ENCODE data around the gene NRDC. TPM values are rescaled to one million over a fixed set of nuclear protein-coding genes. Genes with fewer than 3 reads are reported as not detected.

Gene NRDC
- total and polyA plus RNA-seq, 2 of the 8 experiments (the other 6 are each of a cell fraction or from before 2014, with no cell fraction given): 70.2 to 182 TPM

DNA sequence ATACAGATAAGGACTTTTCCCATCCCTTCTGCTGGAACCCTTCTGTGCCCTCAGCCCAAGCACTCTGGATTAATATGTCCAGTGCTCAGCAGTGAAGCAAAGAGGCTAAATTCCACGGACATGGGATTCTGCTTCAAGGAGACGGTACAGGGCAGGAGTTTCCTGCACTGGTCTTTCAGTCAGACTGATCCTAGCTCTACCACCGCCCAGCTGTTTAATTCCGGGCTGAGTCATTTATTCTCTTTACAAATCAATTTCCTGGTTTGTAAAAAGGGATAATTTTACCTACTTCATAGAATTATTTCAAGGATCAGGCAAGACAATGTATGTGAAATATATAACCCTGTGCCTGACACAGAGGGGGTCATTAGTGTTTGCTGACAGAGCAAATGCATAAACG lies 41.6 kb upstream of the NRDC start (continued):
- TF ChIP-seq RXRA (IDR thresholded peaks at IDR 0.05; ENCODE audit: insufficient read depth, low read depth, low read length) (no peak), HDAC6 (IDR thresholded peaks at IDR 0.05; ENCODE audit: low read depth, low read length) (no peak), HDAC2 (IDR thresholded peaks at IDR 0.05; ENCODE audit: borderline replicate concordance in 1 of 2, low read depth in 2 of 2, low read length in 2 of 2) (no peak), SP1 (IDR thresholded peaks at IDR 0.05; ENCODE audit: low read depth, low read length) (no peak), EZH2 (IDR thresholded peaks at IDR 0.05; ENCODE audit: low read depth, low read length, severe bottlenecking) (no peak), RNF2 (IDR thresholded peaks at IDR 0.05; ENCODE audit: borderline replicate concordance, low read depth, low read length, missing control alignments, poor library complexity, severe bottlenecking) (no peak)

All from H1 (cell line).